IMR-90 (cell line): ENCODE data around the gene COL6A6. TPM values are rescaled to one million over a fixed set of nuclear protein-coding genes. Genes with fewer than 3 reads are reported as not detected.

Experiments used
- ATAC-seq: fragments of 200-7000 bp; cut with Tn5 transposase; 2 replicates; pipeline ENCODE4 v1.9.1; 2020; ENCODE audit warnings: low read depth, mild to moderate bottlenecking, moderate library complexity
- BruUV-seq: library from RNA; stranded (reverse); fragments of 400-500 nt; replicated peaks from 2 replicates; lab custom pipeline; 2021; lab: Mats Ljungman, UMichigan
- CTCF ChIA-PET: fragments of 300-600 bp; formaldehyde crosslinking; extraction: SDS; loops from one replicate; lab custom pipeline; 2021; ENCODE audit warnings: antibody characterized with exemption; lab: Yijun Ruan, JAX
- POLR2A ChIA-PET: fragments of 300-600 bp; sonication (Branson Sonifier 250); formaldehyde crosslinking; loops from one replicate; lab custom pipeline; 2022; ENCODE audit warnings: antibody characterized with exemption; ENCODE audit not compliant: unreplicated experiment; lab: Charles Lee
- DNase-seq: peaks from one replicate; pipeline ENCODE4 v3.0.0; 2013
- H2AFZ ChIP-seq: replicated peaks from 2 replicates; pipeline ENCODE3; 2013; ENCODE audit warnings: low read length, mild to moderate bottlenecking; ENCODE audit not compliant: poor library complexity
- H2AK5ac ChIP-seq: 2 replicates; pipeline ENCODE4 v1.6.1; 2013; ENCODE audit warnings: low read depth, low read length, inconsistent platforms
- H2AK9ac ChIP-seq: replicated peaks from 2 replicates; pipeline ENCODE3; 2013; ENCODE audit warnings: mild to moderate bottlenecking, low read depth, low read length, moderate library complexity; ENCODE audit not compliant: poor library complexity
- H2BK120ac ChIP-seq: 2 replicates; pipeline ENCODE4 v1.6.1; 2013; ENCODE audit warnings: low read depth, low read length, inconsistent platforms
- H2BK15ac ChIP-seq: 3 replicates; pipeline ENCODE4 v1.6.1; 2013; ENCODE audit warnings: low read depth, low read length, inconsistent platforms
- H2BK20ac ChIP-seq: 2 replicates; pipeline ENCODE4 v1.6.1; 2013; ENCODE audit warnings: low read depth, mild to moderate bottlenecking, inconsistent platforms, low read length, moderate library complexity
- H2BK5ac ChIP-seq: 2 replicates; pipeline ENCODE4 v1.6.1; 2013; ENCODE audit warnings: mild to moderate bottlenecking, low read depth, low read length, inconsistent platforms; ENCODE audit not compliant: poor library complexity, severe bottlenecking
- H3K14ac ChIP-seq: replicated peaks from 2 replicates; pipeline ENCODE4 v1.6.1; 2013; ENCODE audit warnings: low read depth, low read length, inconsistent platforms
- H3K18ac ChIP-seq: 2 replicates; pipeline ENCODE4 v1.6.1; 2013; ENCODE audit warnings: low read depth, low read length, control low read depth
- H3K23ac ChIP-seq: 2 replicates; pipeline ENCODE4 v1.6.1; 2013; ENCODE audit warnings: low read depth, low read length, inconsistent platforms
- H3K27ac ChIP-seq: 2 replicates; pipeline ENCODE4 v1.5.1; 2013; ENCODE audit warnings: mild to moderate bottlenecking, control low read depth, low read length; ENCODE audit not compliant: insufficient read depth
- H3K27me3 ChIP-seq: 2 replicates; pipeline ENCODE4 v1.6.1; 2013; ENCODE audit warnings: low read length; ENCODE audit not compliant: control insufficient read depth, insufficient read depth
- H3K36me3 ChIP-seq: 2 replicates; pipeline ENCODE4 v1.6.1; 2013; ENCODE audit warnings: low read length, mixed read lengths; ENCODE audit not compliant: control insufficient read depth, insufficient read depth
- H3K4ac ChIP-seq: 2 replicates; pipeline ENCODE4 v1.6.1; 2013; ENCODE audit warnings: low read depth, low read length, inconsistent platforms
- H3K4me1 ChIP-seq: 2 replicates; pipeline ENCODE4 v1.6.1; 2013; ENCODE audit warnings: low read length, mixed read lengths; ENCODE audit not compliant: control insufficient read depth, insufficient read depth
- H3K4me2 ChIP-seq: 2 replicates; pipeline ENCODE4 v1.6.1; 2013; ENCODE audit warnings: low read depth, mild to moderate bottlenecking, control low read depth, low read length, moderate library complexity
- H3K4me3 ChIP-seq: 2 replicates; pipeline ENCODE4 v1.5.1; 2013; ENCODE audit warnings: low read depth, mild to moderate bottlenecking, control low read depth, low read length, moderate library complexity; ENCODE audit not compliant: insufficient read depth
- H3K56ac ChIP-seq: 2 replicates; pipeline ENCODE4 v1.6.1; 2013; ENCODE audit warnings: low read length, inconsistent platforms; ENCODE audit not compliant: insufficient read depth; ENCODE audit errors: extremely low read depth
- H3K79me1 ChIP-seq, 2 experiments: 2 replicates each; pipeline ENCODE4 v1.6.1; 2013; ENCODE audit warnings: low read length in 2 of 2, inconsistent platforms in 1 of 2, low read depth in 1 of 2
- H3K9ac ChIP-seq: 2 replicates; pipeline ENCODE4 v1.6.1; 2013; ENCODE audit warnings: low read depth, low read length, control low read depth
- H3K9me1 ChIP-seq: 2 replicates; pipeline ENCODE4 v1.6.1; 2013; ENCODE audit warnings: low read length, inconsistent platforms; ENCODE audit not compliant: insufficient read depth
- H3K9me3 ChIP-seq: 2 replicates; pipeline ENCODE4 v1.6.1; 2013; ENCODE audit warnings: low read length; ENCODE audit not compliant: control insufficient read depth, insufficient read depth
- H4K20me1 ChIP-seq: 2 replicates; pipeline ENCODE4 v1.6.1; 2013; ENCODE audit warnings: low read length, inconsistent platforms; ENCODE audit not compliant: insufficient read depth
- H4K5ac ChIP-seq: 2 replicates; pipeline ENCODE4 v1.6.1; 2013; ENCODE audit warnings: mild to moderate bottlenecking, low read depth, low read length, control low read depth
- H4K8ac ChIP-seq, 2 experiments: 2 replicates each; pipeline ENCODE4 v1.6.1; 2013; ENCODE audit warnings: low read depth in 2 of 2, low read length in 2 of 2, control low read depth in 1 of 2, inconsistent platforms in 1 of 2
- H4K91ac ChIP-seq: 2 replicates; pipeline ENCODE4 v1.6.1; 2013; ENCODE audit warnings: low read depth, low read length, inconsistent platforms; ENCODE audit not compliant: insufficient read depth
- BHLHE40 ChIP-seq: fragments of 150-350 bp; IDR thresholded peaks from 2 replicates; pipeline ENCODE4 v1.6.1; 2016; ENCODE audit warnings: mild to moderate bottlenecking, low read depth, low read length
- CTCF ChIP-seq: conservative IDR thresholded peaks from 2 replicates; pipeline ENCODE4 v1.5.1; 2012; ENCODE audit warnings: mild to moderate bottlenecking, low read depth, low read length, improper control_type of control experiment
- WGBS, 2 experiments: methylation state at CpG; one replicate each; pipeline versions ENCODE4 v1.1.5 to v1.1.7; 2013; ENCODE audit warnings: missing lambda C conversion rate in 2 of 2; ENCODE audit not compliant: insufficient read length in 1 of 2; ENCODE audit errors: extremely low coverage in 2 of 2; 5-methylcytosine and 5-hydroxymethylcytosine counted together
- dilution Hi-C: fragments of 300-500 bp; cut with HindIII; formaldehyde crosslinking; loops from one replicate; pipeline ENCODE4 v1.14.3; 2018; ENCODE audit warnings: low sequenced_read_pairs; ENCODE audit not compliant: unreplicated experiment
- in situ Hi-C: fragments of 300-500 bp; cut with MboI; formaldehyde crosslinking; loops from 3 replicates; pipeline ENCODE4 v1.14.3; 2019; ENCODE audit warnings: low sequenced_read_pairs, inconsistent platforms, mixed read lengths
- intact Hi-C: fragments of 100-400 bp; cut with micrococcal nuclease; formaldehyde crosslinking; loops from 2 replicates; pipeline ENCODE4 v1.10.0; 2022
- polyA plus RNA-seq, 3 experiments: library from polyadenylated mRNA; depleted of rRNA; stranded (reverse); fragments of >200 nt; gene quantifications; 2 replicates each; pipeline ENCODE4 v1.2.3, GENCODE V29; 2012; ENCODE audit warnings: low replicate concordance in 1 of 3
- total RNA-seq: library from RNA; depleted of rRNA; stranded (reverse); fragments of >200 nt; gene quantifications from 2 replicates; pipeline ENCODE4 v1.2.3, GENCODE V29; 2012

COL6A6 gene
- total and polyA plus RNA-seq, 2 of the 4 experiments (the other 2 are of a cell fraction), result not detected

- no peak overlapping the region for H2AK9ac ChIP-seq
- intact Hi-C loops, result no loop called here
- H3K4me1 ChIP-seq, result no peaks in the 10 kb centered on the region
- no peak overlapping the region for H2BK15ac ChIP-seq
- H2BK5ac ChIP-seq, result no peak overlapping the region
- BruUV-seq, result no TSS peak
- no peak overlapping the region for H3K23ac ChIP-seq
- in situ Hi-C loops, result no loop called here
- no peak overlapping the region for H3K4me2 ChIP-seq
- no peak overlapping the region for H4K5ac ChIP-seq
- H3K27ac ChIP-seq, result no peak overlapping the region
- H3K36me3 ChIP-seq, result no peaks in the 10 kb centered on the region
- H3K9me3 ChIP-seq, result no peaks in the 10 kb centered on the region
- no peaks in the 10 kb centered on the region for H3K27me3 ChIP-seq
- no peak overlapping the region for H3K18ac ChIP-seq
- DNase-seq (no peak), ATAC-seq (no peak)
- no CpG with 5 or more reads among the region's 1 CpG for WGBS, 2 experiments
- no peak overlapping the region for H3K4me3 ChIP-seq
- no peak overlapping the region for H3K4ac ChIP-seq
- no peak overlapping the region for H3K9ac ChIP-seq
- POLR2A ChIA-PET, result no interaction called here
- dilution Hi-C loops, result no loop called here
- no peak overlapping the region for H2BK20ac ChIP-seq
- H4K20me1 ChIP-seq, result no peaks in the 10 kb centered on the region
- no peak overlapping the region for H3K56ac ChIP-seq
- H2AFZ ChIP-seq, result no peak overlapping the region
- no peaks in the 10 kb centered on the region for H3K9me1 ChIP-seq
- CTCF ChIA-PET, result interaction anchor here (1.6 kb wide), 1 partner anchor 8 kb away, joined by 7 read pairs; no protein-coding TSS in a partner anchor
- no peak overlapping the region for H2BK120ac ChIP-seq
- no peak overlapping the region for H2AK5ac ChIP-seq
- H3K79me1 ChIP-seq, result no peaks in the 10 kb centered on the region
- no peak overlapping the region for H4K8ac ChIP-seq
- TF ChIP-seq CTCF, result no peak
- no peak for TF ChIP-seq BHLHE40
- no peak overlapping the region for H3K14ac ChIP-seq
- H4K91ac ChIP-seq, result no peak overlapping the region
Observed at GRCh38 chr3:130528120-130528519, 11.1 kb downstream of the COL6A6 start.
